AG04449 (cell line): ENCODE results near the gene KIAA0513.
A peak's percentile ranks its signal among the peaks of the same experiment; 100 is the strongest.

ENCODE experiments used
- CTCF ChIA-PET: fragments of 350-600 bp; formaldehyde crosslinking; extraction: SDS; loops from one replicate; lab custom pipeline; 2021; ENCODE audit warnings: antibody characterized with exemption; lab: Yijun Ruan, JAX
- POLR2A ChIA-PET: fragments of 400-600, 350-600 bp; formaldehyde crosslinking; extraction: SDS; loops from one replicate; lab custom pipeline; 2020; ENCODE audit warnings: antibody characterized with exemption, inconsistent platforms; lab: Yijun Ruan, JAX
- DNase-seq: peaks from one replicate; pipeline ENCODE4 v3.0.0-alpha.2; 2010; ENCODE audit warnings: low read depth, low spot score
- H3K4me3 ChIP-seq: 2 replicates; pipeline ENCODE4 v1.5.1; 2011; ENCODE audit warnings: low read depth, mild to moderate bottlenecking, control low read depth, low read length
- TF ChIP-seq, protein P1 (sequence below): IDR thresholded peaks from one replicate; pipeline ENCODE4 v1.5.1; 2011; ENCODE audit warnings: mild to moderate bottlenecking, moderate library complexity, low read length, control low read depth, inconsistent platforms; ENCODE audit not compliant: insufficient read depth; ENCODE audit errors: missing control alignments

Gene KIAA0513

DNA sequence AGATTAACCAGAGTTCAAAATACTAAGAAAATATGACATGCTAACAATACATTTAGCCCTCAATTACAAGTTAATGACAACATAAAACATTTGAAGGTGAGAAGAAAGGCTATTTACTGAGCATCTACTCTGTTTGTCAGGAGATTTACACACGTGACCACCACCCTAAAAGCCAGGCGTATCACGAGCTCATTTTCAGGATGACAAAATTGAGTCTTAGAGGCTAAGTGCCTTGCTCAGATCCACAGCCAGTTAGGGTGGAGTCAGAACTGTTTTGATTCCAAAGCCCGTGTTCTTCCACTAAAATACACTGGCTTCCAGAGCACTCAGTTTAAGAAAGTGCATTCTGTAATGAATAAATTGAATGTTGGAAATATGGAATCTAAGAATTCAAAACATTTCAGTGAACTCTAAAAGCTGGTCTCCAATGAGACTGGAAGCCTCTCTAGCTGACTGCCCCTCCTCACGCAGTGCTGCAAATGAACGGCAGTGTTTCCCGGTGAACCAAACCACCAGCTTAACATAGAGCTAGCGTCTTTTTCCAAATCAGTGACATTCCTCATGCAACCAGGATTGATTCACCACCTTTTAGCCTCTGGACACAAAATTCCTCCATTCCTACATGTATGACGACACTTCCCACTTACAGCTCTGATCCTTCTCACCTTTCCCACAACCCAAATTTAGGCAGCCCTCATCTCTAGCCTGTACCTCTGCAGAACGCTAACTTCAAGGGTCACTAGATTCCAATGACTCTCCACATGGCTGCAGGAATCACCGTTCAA, 22.1 kb upstream of the KIAA0513 start:
- no peak overlapping the region for H3K4me3 ChIP-seq
- ChIA-PET CTCF (interaction anchor here (1.0 to 2.5 kb wide), 7 partner anchors 10 to 81 kb away, joined by 3 to 8 read pairs (median 4); no protein-coding TSS in a partner anchor), POLR2A (interaction anchor here (2.5 kb wide), 1 partner anchor 11 kb away, joined by 13 read pairs; no protein-coding TSS in a partner anchor)
- DNase-seq, result no peak
- TF ChIP-seq, protein P1, sequence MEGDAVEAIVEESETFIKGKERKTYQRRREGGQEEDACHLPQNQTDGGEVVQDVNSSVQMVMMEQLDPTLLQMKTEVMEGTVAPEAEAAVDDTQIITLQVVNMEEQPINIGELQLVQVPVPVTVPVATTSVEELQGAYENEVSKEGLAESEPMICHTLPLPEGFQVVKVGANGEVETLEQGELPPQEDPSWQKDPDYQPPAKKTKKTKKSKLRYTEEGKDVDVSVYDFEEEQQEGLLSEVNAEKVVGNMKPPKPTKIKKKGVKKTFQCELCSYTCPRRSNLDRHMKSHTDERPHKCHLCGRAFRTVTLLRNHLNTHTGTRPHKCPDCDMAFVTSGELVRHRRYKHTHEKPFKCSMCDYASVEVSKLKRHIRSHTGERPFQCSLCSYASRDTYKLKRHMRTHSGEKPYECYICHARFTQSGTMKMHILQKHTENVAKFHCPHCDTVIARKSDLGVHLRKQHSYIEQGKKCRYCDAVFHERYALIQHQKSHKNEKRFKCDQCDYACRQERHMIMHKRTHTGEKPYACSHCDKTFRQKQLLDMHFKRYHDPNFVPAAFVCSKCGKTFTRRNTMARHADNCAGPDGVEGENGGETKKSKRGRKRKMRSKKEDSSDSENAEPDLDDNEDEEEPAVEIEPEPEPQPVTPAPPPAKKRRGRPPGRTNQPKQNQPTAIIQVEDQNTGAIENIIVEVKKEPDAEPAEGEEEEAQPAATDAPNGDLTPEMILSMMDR, result no peak

DNA sequence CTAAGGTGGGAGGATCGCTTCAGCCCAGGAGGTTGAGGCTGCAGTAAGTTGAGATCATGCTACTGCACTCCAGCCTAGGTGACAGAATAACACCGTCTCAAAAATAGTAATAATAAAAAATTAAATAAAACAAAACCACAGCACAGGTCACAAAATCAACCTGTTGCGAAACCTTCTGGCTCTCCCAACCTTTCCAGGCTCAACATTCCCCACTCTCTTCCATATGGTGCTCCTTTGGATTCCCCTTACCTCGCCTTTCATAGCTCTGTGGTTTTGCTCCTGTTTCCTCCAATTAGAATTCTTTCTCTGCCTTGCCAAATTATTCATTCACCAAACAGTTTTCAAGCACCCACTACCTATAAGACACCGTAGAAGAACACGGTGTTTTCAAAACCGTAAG, 21.0 kb upstream of the KIAA0513 start:
- H3K4me3 ChIP-seq, result no peak overlapping the region
- DNase-seq, result no peak
- TF ChIP-seq, protein P1, result no peak
- CTCF ChIA-PET, result interaction anchor here (1.1 to 1.7 kb wide), 2 partner anchors 54 to 80 kb away, joined by 3 to 4 read pairs; no protein-coding TSS in a partner anchor
- POLR2A ChIA-PET, result interaction anchor here (0.7 to 1.6 kb wide), 2 partner anchors 21 to 221 kb away, joined by 3 to 5 read pairs; partner anchors contain the start of gene KIAA0513

DNA sequence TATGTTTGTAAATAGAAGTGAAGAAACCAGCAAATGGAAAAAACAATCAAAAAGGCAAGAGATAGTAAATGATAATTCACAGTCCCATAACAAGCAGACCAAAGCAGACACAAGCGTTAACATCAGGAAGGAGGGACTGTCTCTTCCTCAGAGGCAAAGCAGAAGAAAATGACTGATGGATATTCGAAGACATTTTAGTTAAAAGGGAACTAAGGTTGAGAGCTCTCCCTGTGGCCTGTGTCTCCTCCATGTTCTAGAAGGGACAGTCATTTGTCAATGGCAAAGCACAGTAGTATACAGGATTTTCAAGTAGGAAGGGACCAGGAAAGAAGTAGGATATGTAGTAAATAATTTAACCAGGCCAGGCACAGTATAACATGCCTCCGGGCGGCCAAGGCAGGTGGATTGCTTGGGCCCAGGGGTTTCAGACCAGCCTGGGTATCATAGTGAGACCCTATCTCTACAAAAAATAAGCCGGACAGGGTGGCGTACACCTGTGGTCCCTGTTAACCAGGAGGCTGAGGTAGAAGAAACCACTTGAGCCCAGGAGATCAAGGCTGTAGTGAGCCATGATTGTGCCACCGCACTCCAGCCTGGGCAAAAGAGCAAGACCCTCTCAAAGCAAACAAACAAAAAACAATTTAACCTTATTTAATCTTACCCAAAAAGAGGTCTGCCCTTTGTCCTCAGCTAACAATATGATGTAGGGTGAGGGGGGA, 19.9 kb upstream of the KIAA0513 start:
- H3K4me3 ChIP-seq, result no peak overlapping the region
- DNase-seq, result no peak
- ChIA-PET POLR2A (interaction anchor here (1.6 kb wide), 1 partner anchor 20 kb away, joined by 5 read pairs; the partner anchor contains the start of gene KIAA0513), CTCF (interaction anchor here (1.0 to 1.7 kb wide), 3 partner anchors 19 to 269 kb away, joined by 3 to 4 read pairs (median 3); partner anchors contain the start of gene KIAA0513)
- TF ChIP-seq, protein P1, result no peak

DNA sequence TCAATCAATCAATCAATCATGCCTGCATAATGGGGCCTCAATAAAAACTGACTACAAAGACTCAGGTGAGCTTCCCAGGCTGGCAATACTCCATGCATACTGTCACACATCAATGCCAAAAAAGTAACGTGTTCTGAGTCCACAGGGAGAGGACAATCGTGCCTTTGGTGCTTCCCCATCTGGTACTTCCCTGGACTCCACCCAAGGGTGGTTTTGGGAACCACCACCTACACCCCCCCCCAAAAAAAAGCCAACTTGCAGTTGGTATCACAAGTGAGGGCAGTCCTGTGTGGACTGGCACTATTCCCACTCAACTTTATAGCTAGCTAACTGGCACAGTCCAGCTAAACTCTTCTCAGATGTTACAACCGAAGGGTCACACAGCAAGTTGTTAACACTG, 19.3 kb upstream of the KIAA0513 start:
- no peak overlapping the region for H3K4me3 ChIP-seq
- DNase-seq, result no peak
- CTCF ChIA-PET, result interaction anchor here (1.0 to 1.7 kb wide), 3 partner anchors 19 to 270 kb away, joined by 3 to 4 read pairs (median 3); partner anchors contain the start of gene KIAA0513
- TF ChIP-seq, protein P1, result no peak
- POLR2A ChIA-PET, result no interaction called here

DNA sequence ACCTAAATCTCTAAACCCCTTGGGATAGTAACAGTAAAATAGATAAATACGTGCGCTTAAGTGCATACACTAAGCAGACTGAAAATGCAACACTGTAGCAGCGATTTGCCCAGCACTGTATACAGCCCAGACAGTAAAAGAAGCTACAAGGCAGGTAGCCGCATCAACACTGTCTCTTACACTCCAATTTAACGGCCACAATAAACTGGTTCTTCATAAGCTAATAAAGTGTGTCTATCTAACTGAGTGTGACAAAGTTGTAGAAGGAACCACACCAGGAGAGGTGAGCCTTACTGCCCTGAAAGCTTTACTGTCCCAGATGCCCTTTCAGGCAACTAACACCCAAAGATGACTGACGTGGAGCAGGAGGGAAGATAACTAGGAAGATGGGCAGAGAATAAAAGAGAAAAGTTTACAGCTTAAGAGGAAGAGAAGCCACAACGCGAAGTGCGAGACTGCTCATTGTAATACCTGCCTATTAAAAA, 17.1 kb upstream of the KIAA0513 start:
- POLR2A ChIA-PET, result interaction anchor here (2.4 to 3.2 kb wide), 2 partner anchors 16 to 17 kb away, joined by 14 to 15 read pairs; partner anchors contain the start of gene KIAA0513
- no peak for DNase-seq
- TF ChIP-seq, protein P1, result no peak
- CTCF ChIA-PET, result interaction anchor here (0.6 to 3.2 kb wide), 9 partner anchors 9 to 273 kb away, joined by 3 to 24 read pairs (median 4); no protein-coding TSS in a partner anchor
- H3K4me3 ChIP-seq, result peak overlapping the region; percentile 91
